ENCODE data around the gene ATP11B. TPM values are rescaled to one million over a fixed set of nuclear protein-coding genes. Genes with fewer than 3 reads are reported as not detected.

Gene ATP11B
- total and polyA plus RNA-seq, 9 of the 15 experiments (the other 6 are each of a cell fraction or from before 2014, with no cell fraction given), result 11.9 to 68.7 (median 41.8) TPM

GRCh38 chr3:182792901-182793662 is at the start of gene ATP11B (continued):
- no peak for TF ChIP-seq CBX2 (IDR thresholded peaks at IDR 0.05; ENCODE audit: insufficient read depth, low read length, poor library complexity, severe bottlenecking)
- TF ChIP-seq ZC3H4 (CRISPR knock-in tag; IDR thresholded peaks at IDR 0.05; ENCODE audit: borderline replicate concordance), result no peak
- peak; percentile 90 for TF ChIP-seq GABPB1 (CRISPR knock-in tag; IDR thresholded peaks at IDR 0.05)
- TF ChIP-seq DDX20 (tag; IDR thresholded peaks at IDR 0.05; ENCODE audit: low read depth), result no peak
- TF ChIP-seq ZBTB12 (CRISPR knock-in tag; IDR thresholded peaks at IDR 0.05), result peak; percentile 82
- no peak for TF ChIP-seq CEBPG (CRISPR knock-in tag; IDR thresholded peaks at IDR 0.05)
- no peak for TF ChIP-seq CEBPG (tag; conservative IDR thresholded peaks at IDR 0.05 in 1 of 2, IDR thresholded peaks at IDR 0.05 in 1 of 2)
- TF ChIP-seq GATAD2B (IDR thresholded peaks at IDR 0.05; ENCODE audit: borderline replicate concordance), result peak; percentile 51; the same call in 1 of the 2 replicates
- 0 out of 2 replicates have a peak, but pooled peaks have one; percentile 44 for TF ChIP-seq SAFB (IDR thresholded peaks at IDR 0.05; ENCODE audit: borderline replicate concordance, low read depth, low read length)
- TF ChIP-seq ZBTB17 (CRISPR knock-in tag; IDR thresholded peaks at IDR 0.05), result 0 out of 2 replicates have a peak, but pooled peaks have one; percentile 38
- TF ChIP-seq, protein P1, sequence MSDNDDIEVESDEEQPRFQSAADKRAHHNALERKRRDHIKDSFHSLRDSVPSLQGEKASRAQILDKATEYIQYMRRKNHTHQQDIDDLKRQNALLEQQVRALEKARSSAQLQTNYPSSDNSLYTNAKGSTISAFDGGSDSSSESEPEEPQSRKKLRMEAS (CRISPR knock-in tag; IDR thresholded peaks at IDR 0.05), result 0 out of 2 replicates have a peak, but pooled peaks have one; percentile 7
- peak; percentile 58; the same call in 1 of the 2 replicates for TF ChIP-seq ERF (CRISPR knock-in tag; IDR thresholded peaks at IDR 0.05)
- no peak for TF ChIP-seq ZNF133 (CRISPR knock-in tag; IDR thresholded peaks at IDR 0.05)
- peak; percentile 51 for TF ChIP-seq RBBP5 (IDR thresholded peaks at IDR 0.05; ENCODE audit: borderline replicate concordance, insufficient read depth, low read length, poor library complexity, severe bottlenecking)
- TF ChIP-seq, protein P2, sequence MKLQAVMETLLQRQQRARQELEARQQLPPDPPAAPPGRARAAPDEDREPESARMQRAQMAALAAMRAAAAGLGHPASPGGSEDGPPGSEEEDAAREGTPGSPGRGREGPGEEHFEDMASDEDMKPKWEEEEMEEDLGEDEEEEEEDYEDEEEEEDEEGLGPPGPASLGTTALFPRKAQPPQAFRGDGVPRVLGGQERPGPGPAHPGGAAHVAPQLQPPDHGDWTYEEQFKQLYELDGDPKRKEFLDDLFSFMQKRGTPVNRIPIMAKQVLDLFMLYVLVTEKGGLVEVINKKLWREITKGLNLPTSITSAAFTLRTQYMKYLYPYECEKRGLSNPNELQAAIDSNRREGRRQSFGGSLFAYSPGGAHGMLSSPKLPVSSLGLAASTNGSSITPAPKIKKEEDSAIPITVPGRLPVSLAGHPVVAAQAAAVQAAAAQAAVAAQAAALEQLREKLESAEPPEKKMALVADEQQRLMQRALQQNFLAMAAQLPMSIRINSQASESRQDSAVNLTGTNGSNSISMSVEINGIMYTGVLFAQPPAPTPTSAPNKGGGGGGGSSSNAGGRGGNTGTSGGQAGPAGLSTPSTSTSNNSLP (IDR thresholded peaks at IDR 0.05; ENCODE audit: borderline replicate concordance, low read depth, low read length), result 0 out of 2 replicates have a peak, but pooled peaks have one; percentile 8
- peak in 1 of 2 experiments; percentile 24; a peak in 1 of 3 replicates for TF ChIP-seq CBX3 (IDR thresholded peaks at IDR 0.05; ENCODE audit: borderline replicate concordance in 1 of 2, low read length in 2 of 2)
- TF ChIP-seq SUPT5H (IDR thresholded peaks at IDR 0.05), result peak; percentile 90
- TF ChIP-seq ZBTB2 (IDR thresholded peaks at IDR 0.05), result 0 out of 2 replicates have a peak, but pooled peaks have one; percentile 50
